Natural killer cell (primary cell): ENCODE results near the gene CDC40. TPM values are rescaled to one million over a fixed set of nuclear protein-coding genes. Genes with fewer than 3 reads are reported as not detected.

Experiments used
- ATAC-seq, 3 donors: fragments of 150-1000 bp in 2 of 3; fragments of 200-7000 bp in 1 of 3; cut with Tn5 transposase; 1 replicate in 1 of 3; 2 replicates in 2 of 3; pipeline ENCODE4 v1.10.0; 2021; ENCODE audit warnings: mild to moderate bottlenecking in 2 of 3, moderate library complexity in 2 of 3
- DNase-seq, 2 donors: peaks; one replicate each; pipeline versions ENCODE4 v3.0.0 to v3.0.0-alpha.2; 2013 to 2021; ENCODE audit warnings: mixed read lengths in 1 of 2
- H3K27ac ChIP-seq: one replicate; pipeline ENCODE4 v1.5.1; 2013; ENCODE audit warnings: mild to moderate bottlenecking, low read length
- H3K27me3 ChIP-seq: one replicate; pipeline ENCODE4 v1.6.1; 2013; ENCODE audit warnings: low read length; ENCODE audit not compliant: control insufficient read depth, insufficient read depth
- H3K36me3 ChIP-seq: one replicate; pipeline ENCODE4 v1.6.1; 2013; ENCODE audit warnings: low read length; ENCODE audit not compliant: control insufficient read depth, insufficient read depth
- H3K4me1 ChIP-seq: one replicate; pipeline ENCODE4 v1.6.1; 2013; ENCODE audit warnings: low read length; ENCODE audit not compliant: control insufficient read depth, insufficient read depth
- H3K4me3 ChIP-seq: one replicate; pipeline ENCODE4 v1.5.1; 2013; ENCODE audit warnings: low read length
- H3K9me3 ChIP-seq: one replicate; pipeline ENCODE4 v1.6.1; 2013; ENCODE audit warnings: low read length; ENCODE audit not compliant: control insufficient read depth, insufficient read depth
- H3K27ac Mint-ChIP-seq, 2 donors: one replicate each; pipeline ENCODE4 v1.8.0; 2022; ENCODE audit warnings: mild to moderate bottlenecking in 2 of 2, mixed read lengths in 2 of 2, moderate library complexity in 1 of 2
- H3K27me3 Mint-ChIP-seq, 2 donors: one replicate each; pipeline ENCODE4 v1.8.0; 2022; ENCODE audit warnings: low read depth in 2 of 2, mixed read lengths in 2 of 2
- H3K36me3 Mint-ChIP-seq: one replicate; pipeline ENCODE4 v1.8.0; 2022; ENCODE audit warnings: mixed read lengths
- H3K4me1 Mint-ChIP-seq, 2 donors: one replicate each; pipeline ENCODE4 v1.8.0; 2022; ENCODE audit warnings: mixed read lengths in 2 of 2
- H3K4me3 Mint-ChIP-seq: one replicate; pipeline ENCODE4 v1.8.0; 2022; ENCODE audit warnings: mild to moderate bottlenecking, moderate library complexity, mixed read lengths
- H3K9me3 Mint-ChIP-seq, 2 donors: one replicate each; pipeline ENCODE4 v1.8.0; 2022; ENCODE audit warnings: mixed read lengths in 2 of 2
- CTCF ChIP-seq: fragments of 200-600 bp; IDR thresholded peaks from one replicate; pipeline ENCODE4 v1.8.0; 2022; ENCODE audit warnings: antibody characterized with exemption
- whole genome bisulfite sequencing: methylation state at CpG from one replicate; pipeline ENCODE4 v1.1.7; 2013; ENCODE audit warnings: missing lambda C conversion rate; ENCODE audit not compliant: insufficient coverage; 5-methylcytosine and 5-hydroxymethylcytosine counted together
- intact Hi-C: fragments of 100-400 bp; cut with micrococcal nuclease; formaldehyde crosslinking; loops from one replicate; pipeline ENCODE4 v1.14.2; 2022
- total RNA-seq, 4 donors: library from RNA; stranded (reverse); fragments of 120-200 nt in 1 of 4; gene quantifications; one replicate each; pipeline versions ENCODE4 v1.2.3 to v1.2.4, GENCODE V29; 2013 to 2022

The CDC40 gene
- total RNA-seq, 3 donors from 2014 or later (not counting 1 experiment from before 2014, with no cell fraction given): 32.9 to 55.4 (median 48.5) TPM

GRCh38 chr6:110211753-110212152 lies 31.5 kb downstream of the CDC40 start:
- H3K27me3 Mint-ChIP-seq: no peaks in the 10 kb centered on the region
- Histone ChIP-seq H3K27ac (no peak overlapping the region), H3K4me1 (no peaks in the 10 kb centered on the region), H3K36me3 (peaks cover 83% of the 10 kb centered on the region), H3K4me3 (no peak overlapping the region), H3K27me3 (no peaks in the 10 kb centered on the region), H3K9me3 (no peaks in the 10 kb centered on the region)
- no peak overlapping the region for H3K4me3 Mint-ChIP-seq
- TF ChIP-seq CTCF: no peak
- peaks cover 35% of the 10 kb centered on the region for H3K36me3 Mint-ChIP-seq
- intact Hi-C loops: no loop called here
- no peaks in the 10 kb centered on the region for H3K4me1 Mint-ChIP-seq
- no CpG with 5 or more reads among the region's 1 CpG for WGBS
- no peak for DNase-seq
- no peak overlapping the region for H3K27ac Mint-ChIP-seq
- ATAC-seq: no peak
- H3K9me3 Mint-ChIP-seq: no peaks in the 10 kb centered on the region

DNA sequence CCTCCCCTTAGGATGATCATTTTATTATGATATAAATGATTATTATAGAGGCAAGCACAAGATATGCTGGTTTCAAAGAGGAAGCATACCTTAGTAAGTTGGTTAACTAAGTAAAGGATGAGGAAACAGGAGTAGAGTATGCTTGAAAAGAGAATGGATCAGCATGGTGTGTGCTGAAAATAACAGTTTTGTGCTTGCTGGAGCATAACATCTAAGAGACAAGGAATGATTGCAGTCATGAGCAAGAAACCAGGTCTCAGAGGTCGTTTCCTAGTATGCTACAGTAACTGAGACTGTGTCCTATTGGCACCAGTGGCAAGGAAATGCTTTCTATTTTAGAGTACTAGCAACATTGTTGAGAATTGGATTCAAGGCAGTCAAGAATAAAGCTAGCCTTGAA lies 34.1 kb downstream of the CDC40 start:
- peaks cover 35% of the 10 kb centered on the region for H3K36me3 Mint-ChIP-seq
- H3K27me3 ChIP-seq: no peaks in the 10 kb centered on the region
- H3K4me1 ChIP-seq: no peaks in the 10 kb centered on the region
- H3K36me3 ChIP-seq: peaks cover 82% of the 10 kb centered on the region
- no peaks in the 10 kb centered on the region for H3K4me1 Mint-ChIP-seq
- WGBS: 67% methylated on average over 1 of the region's 1 CpG
- DNase-seq: no peak
- H3K27me3 Mint-ChIP-seq: no peaks in the 10 kb centered on the region
- no peak for ATAC-seq
- H3K4me3 Mint-ChIP-seq: no peak overlapping the region
- H3K9me3 Mint-ChIP-seq: no peaks in the 10 kb centered on the region
- no peak overlapping the region for H3K27ac Mint-ChIP-seq
- peak overlapping the region; percentile 12 for H3K27ac ChIP-seq
- no peak for TF ChIP-seq CTCF
- intact Hi-C loops: no loop called here
- no peaks in the 10 kb centered on the region for H3K9me3 ChIP-seq
- H3K4me3 ChIP-seq: no peak overlapping the region

- Histone ChIP-seq H3K4me3 (no peak overlapping the region), H3K27me3 (no peaks in the 10 kb centered on the region), H3K9me3 (no peaks in the 10 kb centered on the region), H3K4me1 (no peaks in the 10 kb centered on the region), H3K36me3 (peaks cover 81% of the 10 kb centered on the region), H3K27ac (no peak overlapping the region)
- Mint-ChIP-seq H3K4me1 (no peaks in the 10 kb centered on the region), H3K9me3 (no peaks in the 10 kb centered on the region), H3K4me3 (no peak overlapping the region), H3K27ac (no peak overlapping the region), H3K27me3 (no peaks in the 10 kb centered on the region), H3K36me3 (peaks cover 33% of the 10 kb centered on the region)
- ATAC-seq (no peak), DNase-seq (no peak)
- intact Hi-C loops: no loop called here
- WGBS: 100% methylated on average over 5 of the region's 5 CpGs
- no peak for TF ChIP-seq CTCF
These were observed 35.9 kb downstream of the CDC40 start for GRCh38 chr6:110216140-110216539.

DNA sequence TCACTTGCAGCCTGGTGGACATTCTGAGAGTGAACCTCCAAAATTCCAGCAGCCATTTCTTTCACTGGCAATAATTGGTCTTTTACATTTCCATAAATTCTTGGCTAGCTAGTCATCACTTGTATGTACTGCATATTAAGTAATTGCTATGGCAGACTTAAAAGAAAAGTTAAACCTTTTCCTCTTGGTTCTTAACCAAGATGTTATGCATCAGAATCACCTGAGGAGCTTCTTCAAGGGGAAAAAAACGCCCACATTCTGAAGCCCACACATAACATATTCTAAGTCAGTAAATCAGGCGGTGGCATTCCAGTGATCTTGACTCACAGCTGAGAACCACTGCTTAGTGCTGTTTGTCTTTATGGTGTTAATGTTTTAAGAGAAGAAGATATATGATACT lies 37.0 kb downstream of the CDC40 start:
- Mint-ChIP-seq H3K27me3 (no peaks in the 10 kb centered on the region), H3K4me3 (no peak overlapping the region), H3K9me3 (no peaks in the 10 kb centered on the region), H3K4me1 (no peaks in the 10 kb centered on the region), H3K27ac (no peak overlapping the region), H3K36me3 (peaks cover 26% of the 10 kb centered on the region)
- H3K27ac ChIP-seq: no peak overlapping the region
- peaks cover 71% of the 10 kb centered on the region for H3K36me3 ChIP-seq
- no peak overlapping the region for H3K4me3 ChIP-seq
- ATAC-seq (no peak), DNase-seq (no peak)
- H3K9me3 ChIP-seq: no peaks in the 10 kb centered on the region
- 100% methylated on average over 1 of the region's 2 CpGs for WGBS
- TF ChIP-seq CTCF: no peak
- no peaks in the 10 kb centered on the region for H3K4me1 ChIP-seq
- intact Hi-C loops: no loop called here
- no peaks in the 10 kb centered on the region for H3K27me3 ChIP-seq
